Measurements from ENCODE around the gene GFPT2.

DNA sequence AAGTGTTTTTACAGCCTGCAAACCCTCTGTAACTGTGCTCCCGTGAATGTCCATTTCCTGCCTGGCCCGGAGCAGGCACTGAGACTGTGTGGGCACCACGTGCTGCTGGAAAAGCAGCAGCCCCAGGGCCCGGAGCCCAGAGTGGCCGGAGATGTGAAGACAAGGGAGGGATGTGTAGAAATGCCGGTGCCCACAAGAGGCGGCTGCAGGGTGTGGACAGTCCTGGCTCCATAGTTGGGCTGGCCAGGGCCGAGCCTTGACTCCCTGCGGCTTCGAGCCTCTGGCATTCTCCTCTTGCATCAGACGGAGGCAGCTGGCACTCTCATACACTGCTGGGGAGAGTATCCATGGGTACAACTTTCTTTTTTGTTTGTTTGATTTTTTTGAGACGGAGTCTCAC, 13.2 kb upstream of the GFPT2 start:
- no peak for TF ChIP-seq POLR2A (IDR thresholded peaks at IDR 0.05)
- TF ChIP-seq, protein P1, sequence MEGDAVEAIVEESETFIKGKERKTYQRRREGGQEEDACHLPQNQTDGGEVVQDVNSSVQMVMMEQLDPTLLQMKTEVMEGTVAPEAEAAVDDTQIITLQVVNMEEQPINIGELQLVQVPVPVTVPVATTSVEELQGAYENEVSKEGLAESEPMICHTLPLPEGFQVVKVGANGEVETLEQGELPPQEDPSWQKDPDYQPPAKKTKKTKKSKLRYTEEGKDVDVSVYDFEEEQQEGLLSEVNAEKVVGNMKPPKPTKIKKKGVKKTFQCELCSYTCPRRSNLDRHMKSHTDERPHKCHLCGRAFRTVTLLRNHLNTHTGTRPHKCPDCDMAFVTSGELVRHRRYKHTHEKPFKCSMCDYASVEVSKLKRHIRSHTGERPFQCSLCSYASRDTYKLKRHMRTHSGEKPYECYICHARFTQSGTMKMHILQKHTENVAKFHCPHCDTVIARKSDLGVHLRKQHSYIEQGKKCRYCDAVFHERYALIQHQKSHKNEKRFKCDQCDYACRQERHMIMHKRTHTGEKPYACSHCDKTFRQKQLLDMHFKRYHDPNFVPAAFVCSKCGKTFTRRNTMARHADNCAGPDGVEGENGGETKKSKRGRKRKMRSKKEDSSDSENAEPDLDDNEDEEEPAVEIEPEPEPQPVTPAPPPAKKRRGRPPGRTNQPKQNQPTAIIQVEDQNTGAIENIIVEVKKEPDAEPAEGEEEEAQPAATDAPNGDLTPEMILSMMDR (IDR thresholded peaks at IDR 0.05) = no peak
